GM19328 (cell line): ENCODE results near the gene IRF2BPL.
A peak's percentile ranks its signal among the peaks of the same experiment; 100 is the strongest.

ENCODE experiments used
- ATAC-seq: cut with Tn5 transposase; IDR thresholded peaks from one replicate; pipeline ENCODE4 v1.9.1; 2021; ENCODE audit warnings: mild to moderate bottlenecking, moderate library complexity; ENCODE audit not compliant: unreplicated experiment

Gene IRF2BPL

GRCh38 chr14:77055306-77055705, 26.8 kb upstream of the IRF2BPL start:
- no peak for ATAC-seq

GRCh38 chr14:77053046-77053841, 24.7 kb upstream of the IRF2BPL start:
- ATAC-seq: no peak

- no peak for ATAC-seq
Observed at GRCh38 chr14:77052281-77053044, 24.0 kb upstream of the IRF2BPL start.

- no peak for ATAC-seq
Observed at GRCh38 chr14:77051116-77051515, 22.6 kb upstream of the IRF2BPL start.

- ATAC-seq: no peak
Observed at GRCh38 chr14:77046721-77047120, 18.2 kb upstream of the IRF2BPL start.

- ATAC-seq: no peak
Observed at GRCh38 chr14:77045238-77046162, 17.0 kb upstream of the IRF2BPL start.

- ATAC-seq: no peak
Observed at GRCh38 chr14:77044783-77045237, 16.3 kb upstream of the IRF2BPL start.

- no peak for ATAC-seq
Observed at GRCh38 chr14:77043984-77044485, 15.5 kb upstream of the IRF2BPL start.

- no peak for ATAC-seq
Observed at GRCh38 chr14:77043177-77043983, 14.9 kb upstream of the IRF2BPL start.

GRCh38 chr14:77041881-77042545, 13.5 kb upstream of the IRF2BPL start:
- ATAC-seq: no peak

GRCh38 chr14:77040741-77041653, 12.5 kb upstream of the IRF2BPL start:
- peak; percentile 3 for ATAC-seq

- peak; percentile 50 for ATAC-seq
Observed at GRCh38 chr14:77040059-77040740, 11.7 kb upstream of the IRF2BPL start.

GRCh38 chr14:77039285-77040058, 11.0 kb upstream of the IRF2BPL start:
- ATAC-seq: no peak

- no peak for ATAC-seq
Observed at GRCh38 chr14:77037938-77038568, 9.5 kb upstream of the IRF2BPL start.

GRCh38 chr14:77037215-77037937, 8.9 kb upstream of the IRF2BPL start:
- ATAC-seq: no peak
